ENCODE measurements around the gene INVS.

DNA sequence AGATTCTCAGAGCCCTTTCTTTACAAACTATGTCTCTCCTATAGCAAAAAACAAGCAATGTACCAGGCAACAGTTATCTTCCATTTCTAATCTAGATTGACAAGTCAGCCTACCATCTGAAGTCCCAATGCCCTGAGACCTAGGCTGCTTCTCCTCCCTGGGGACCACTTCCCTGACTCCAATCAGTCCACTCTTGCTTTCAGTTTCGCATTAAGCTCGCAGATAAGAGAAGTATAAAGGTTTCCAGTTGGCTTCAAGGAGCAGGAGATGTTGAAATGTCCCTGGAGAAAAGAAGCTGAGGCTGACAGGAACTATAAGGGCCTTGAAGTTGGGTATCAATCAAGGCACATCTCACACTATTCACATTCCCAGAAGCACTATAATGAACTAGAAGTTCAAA, 32.5 kb upstream of the INVS start:
- TF ChIP-seq, protein P1, sequence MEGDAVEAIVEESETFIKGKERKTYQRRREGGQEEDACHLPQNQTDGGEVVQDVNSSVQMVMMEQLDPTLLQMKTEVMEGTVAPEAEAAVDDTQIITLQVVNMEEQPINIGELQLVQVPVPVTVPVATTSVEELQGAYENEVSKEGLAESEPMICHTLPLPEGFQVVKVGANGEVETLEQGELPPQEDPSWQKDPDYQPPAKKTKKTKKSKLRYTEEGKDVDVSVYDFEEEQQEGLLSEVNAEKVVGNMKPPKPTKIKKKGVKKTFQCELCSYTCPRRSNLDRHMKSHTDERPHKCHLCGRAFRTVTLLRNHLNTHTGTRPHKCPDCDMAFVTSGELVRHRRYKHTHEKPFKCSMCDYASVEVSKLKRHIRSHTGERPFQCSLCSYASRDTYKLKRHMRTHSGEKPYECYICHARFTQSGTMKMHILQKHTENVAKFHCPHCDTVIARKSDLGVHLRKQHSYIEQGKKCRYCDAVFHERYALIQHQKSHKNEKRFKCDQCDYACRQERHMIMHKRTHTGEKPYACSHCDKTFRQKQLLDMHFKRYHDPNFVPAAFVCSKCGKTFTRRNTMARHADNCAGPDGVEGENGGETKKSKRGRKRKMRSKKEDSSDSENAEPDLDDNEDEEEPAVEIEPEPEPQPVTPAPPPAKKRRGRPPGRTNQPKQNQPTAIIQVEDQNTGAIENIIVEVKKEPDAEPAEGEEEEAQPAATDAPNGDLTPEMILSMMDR (conservative IDR thresholded peaks at IDR 0.05; ENCODE audit: low read length), result no peak
- TF ChIP-seq EZH2phosphoT487 (IDR thresholded peaks at IDR 0.05; ENCODE audit: borderline replicate concordance, low read depth, low read length), result no peak

All from OCI-LY7 (cell line).